Adrenal gland (tissue), 12 donors: ENCODE results near the gene SNRNP48. TPM values are rescaled to one million over a fixed set of nuclear protein-coding genes. Genes with fewer than 3 reads are reported as not detected.
A peak's percentile ranks its signal among the peaks of the same experiment; 100 is the strongest.

Experiments
- DNase-seq, 7 donors: peaks; one replicate each; pipeline ENCODE4 v3.0.0-alpha.2; 2019 to 2020
- H3K27ac ChIP-seq, 5 donors: fragments of 200-600 bp; sonication (generic) in 4 of 5; 1 replicate in 3 of 5; 2 replicates in 2 of 5; pipeline versions ENCODE4 v1.5.1 to v1.8.0; 2016 to 2020; ENCODE audit warnings: mild to moderate bottlenecking in 1 of 5
- H3K27me3 ChIP-seq: fragments of 200-600 bp; 2 replicates; pipeline ENCODE4 v1.8.0; 2021
- H3K36me3 ChIP-seq, 2 donors: fragments of 200-600 bp; replicated peaks in 1 of 2; 1 replicate in 1 of 2; 2 replicates in 1 of 2; pipeline versions ENCODE4 v1.5.1 to v1.8.0; 2018 to 2022
- H3K4me1 ChIP-seq, 2 donors: fragments of 200-600 bp; replicated peaks in 1 of 2; 1 replicate in 1 of 2; 2 replicates in 1 of 2; pipeline versions ENCODE4 v1.5.1 to v1.8.0; 2018 to 2021
- H3K4me3 ChIP-seq, 4 donors: fragments of 200-600 bp; sonication (generic) in 3 of 4; one replicate each; pipeline ENCODE4 v1.5.1; 2016 to 2018
- H3K9me3 ChIP-seq, 3 donors: fragments of 200-600 bp; sonication (generic) in 1 of 3; replicated peaks in 1 of 3; 1 replicate in 2 of 3; 2 replicates in 1 of 3; pipeline versions ENCODE4 v1.5.1 to v1.8.0; 2016 to 2021
- CTCF ChIP-seq, 6 experiments: fragments of 450-650 bp in 4 of 6; fragments of 200-600 bp in 2 of 6; sonication (generic) in 1 of 6; IDR thresholded peaks; 1 replicate in 5 of 6; 2 replicates in 1 of 6; pipeline versions ENCODE4 v1.5.1 to v1.8.0; 2016 to 2021; ENCODE audit warnings: antibody characterized with exemption in 6 of 6, mild to moderate bottlenecking in 2 of 6, moderate library complexity in 1 of 6
- POLR2A ChIP-seq, 2 donors: fragments of 450-650 bp; IDR thresholded peaks; one replicate each; pipeline ENCODE4 v1.6.1; 2017; ENCODE audit warnings: antibody characterized with exemption in 2 of 2, mild to moderate bottlenecking in 2 of 2, moderate library complexity in 1 of 2
- WGBS, 4 donors: extraction: QIAGEN DNeasy Blood & Tissue Kit in 2 of 4; methylation state at CpG; one replicate each; pipeline versions ENCODE4 v1.1.5 to v1.1.7; 2013 to 2017; 5-methylcytosine and 5-hydroxymethylcytosine counted together
- intact Hi-C, 2 donors: fragments of 100-400 bp; cut with DNase I; formaldehyde crosslinking; loops; one replicate each; pipeline versions ENCODE4 v1.14.1 to v1.15.0; 2022 to 2023
- polyA plus RNA-seq, 3 donors: library from polyadenylated mRNA; stranded (reverse); fragments of 200-250 nt in 2 of 3; fragments of 350-450 nt in 1 of 3; fragmentation: Illumina TruSeq in 1 of 3; extraction: RNeasy Lipid Tissue Mini Kit (QIAGEN cat#74804) in 1 of 3; gene quantifications; one replicate each; pipeline ENCODE4 v1.2.3, GENCODE V29; 2013 to 2014
- total RNA-seq, 9 donors: library from RNA; depleted of rRNA in 4 of 9; stranded (reverse); fragments of >200 nt in 4 of 9; fragments of 120-200 nt in 1 of 9; fragmentation: NEBNext Ultra II Directional in 1 of 9; extraction: Animal tissue kit (Norgen Biotek cat#: 25700) in 1 of 9; gene quantifications; one replicate each; pipeline versions ENCODE4 v1.1.0 to v1.2.4, GENCODE V29; 2013 to 2023
- donor health status: healthy with polysubstance abuse.
- donor health status: Bipolar disorder and iron deficiency.
- donor health status: DM: yes; HTN: yes; CAD: no.
- donor health status: DM: no; HTN: no; CAD: no.
- donor health status: DM: no; HTN: no; CAD: no.
- donor health status: DM: yes; HTN: yes; CAD: no.

The SNRNP48 gene
- total and polyA plus RNA-seq, 12 donors = 2.5 to 13.1 (median 8.9) TPM

DNA sequence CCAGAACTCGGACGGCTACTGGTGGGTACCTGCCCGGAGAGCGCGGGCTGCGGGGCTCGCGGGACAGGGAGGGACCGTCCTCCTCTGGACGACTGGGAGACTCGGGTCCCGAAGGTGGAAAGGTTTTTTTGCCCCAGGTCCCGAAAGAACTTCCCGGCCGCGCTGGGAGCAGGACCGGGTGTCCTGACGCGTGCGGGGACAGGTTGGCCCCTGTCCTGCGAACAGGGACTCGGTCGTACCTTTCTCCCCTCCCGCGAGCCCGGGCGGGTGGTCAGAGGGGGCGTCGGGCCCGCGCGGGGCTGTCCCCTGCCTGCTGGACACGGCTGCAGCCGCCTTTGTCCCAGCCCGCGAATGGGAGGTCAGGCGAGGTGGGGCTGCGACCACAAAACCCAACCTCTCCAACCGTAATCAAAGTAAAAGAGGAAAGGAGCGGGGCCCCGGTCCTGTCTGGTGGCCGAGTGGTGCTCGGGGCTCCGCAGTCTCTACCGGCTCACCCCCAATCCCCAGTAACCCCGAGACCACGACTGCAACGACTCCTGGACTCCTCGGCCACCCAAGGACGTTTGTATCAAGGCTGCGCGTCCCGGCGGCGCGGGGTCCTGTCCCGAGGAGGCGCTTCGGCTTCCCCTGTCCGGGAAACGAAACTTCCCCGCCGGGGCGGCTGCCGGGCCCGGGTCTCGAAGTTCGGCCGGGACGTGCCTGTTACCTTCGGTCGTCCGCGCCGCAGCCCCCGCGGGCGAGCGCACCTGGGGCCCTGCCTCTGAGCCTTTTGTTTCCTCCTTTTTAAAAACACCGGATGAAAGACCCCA lies 47.7 kb upstream of the SNRNP48 start:
- Histone ChIP-seq H3K4me3 (peak overlapping the region; percentile 51 to 79 (median 71)), H3K4me1 (peaks cover 0 to 21% of the 10 kb centered on the region in 2 donors), H3K36me3 (no peaks in the 10 kb centered on the region), H3K9me3 (no peaks in the 10 kb centered on the region), H3K27ac (peak overlapping the region; percentile 80 to 93 (median 88)), H3K27me3 (peaks cover 5% of the 10 kb centered on the region)
- intact Hi-C loops = no loop called here
- WGBS, 4 donors = 0 to 2% (median 1%) methylated on average over 22 to 80 of the region's 80 CpGs; no CpG with 5 or more reads in 1 of the 4 donors
- TF ChIP-seq POLR2A (IDR thresholded peaks at IDR 0.05) (no peak), CTCF (IDR thresholded peaks at IDR 0.05) (no peak)
- DNase-seq = peak in 6 of 7 donors; percentile 30 to 53 (median 46)

DNA sequence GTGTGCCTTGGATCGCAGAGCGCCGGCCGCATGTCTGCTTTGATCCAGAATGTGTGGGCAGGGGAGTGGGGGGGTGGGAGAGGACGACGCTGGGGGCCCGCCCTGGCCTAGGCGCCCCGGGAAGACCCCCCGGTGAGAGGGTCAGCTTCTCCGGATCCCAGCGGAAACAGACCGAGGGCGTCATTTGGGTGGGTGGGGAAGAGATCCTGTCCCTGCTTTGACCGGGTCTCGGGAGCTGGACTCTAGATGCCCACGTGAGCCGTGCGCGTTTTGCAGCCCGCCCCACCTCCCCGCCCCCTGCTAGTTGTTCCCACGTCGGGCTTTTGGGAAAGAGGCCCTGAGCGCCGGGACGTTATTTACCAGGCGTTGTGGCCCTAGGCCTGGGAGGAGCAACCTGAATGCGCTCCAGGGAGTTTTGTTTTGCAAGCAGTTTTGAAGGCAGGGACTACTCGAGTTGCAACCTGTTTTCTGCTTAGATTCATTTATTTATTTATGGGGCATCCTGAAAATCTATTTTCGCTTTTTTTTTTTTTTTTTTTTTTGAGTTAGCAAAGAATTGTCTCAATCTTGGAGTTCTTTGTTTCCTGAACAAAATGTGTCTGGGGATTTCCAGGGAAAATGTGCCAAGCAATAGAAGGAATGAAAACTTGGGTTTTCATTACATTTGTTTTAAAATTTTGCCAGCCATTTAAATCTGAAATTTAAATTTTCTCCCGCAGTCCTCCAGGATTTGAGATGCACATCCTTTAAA lies 46.9 kb upstream of the SNRNP48 start:
- 4 to 10% (median 7%) methylated on average over 13 to 32 of the region's 32 CpGs for whole genome bisulfite sequencing, 4 donors
- intact Hi-C loops = no loop called here
- Histone ChIP-seq H3K4me3 (peak overlapping the region in 3 of 4 donors; percentile 70 to 79 (median 72)), H3K27me3 (peaks cover 5% of the 10 kb centered on the region), H3K9me3 (no peaks in the 10 kb centered on the region), H3K36me3 (no peaks in the 10 kb centered on the region), H3K27ac (peak overlapping the region; percentile 80 to 93 (median 88)), H3K4me1 (peaks cover 0 to 21% of the 10 kb centered on the region in 2 donors)
- DNase-seq = peak; percentile 75 to 91 (median 87)
- TF ChIP-seq CTCF (IDR thresholded peaks at IDR 0.05) = no peak
- TF ChIP-seq POLR2A (IDR thresholded peaks at IDR 0.05) = peak in 1 of 2 donors; percentile 67

DNA sequence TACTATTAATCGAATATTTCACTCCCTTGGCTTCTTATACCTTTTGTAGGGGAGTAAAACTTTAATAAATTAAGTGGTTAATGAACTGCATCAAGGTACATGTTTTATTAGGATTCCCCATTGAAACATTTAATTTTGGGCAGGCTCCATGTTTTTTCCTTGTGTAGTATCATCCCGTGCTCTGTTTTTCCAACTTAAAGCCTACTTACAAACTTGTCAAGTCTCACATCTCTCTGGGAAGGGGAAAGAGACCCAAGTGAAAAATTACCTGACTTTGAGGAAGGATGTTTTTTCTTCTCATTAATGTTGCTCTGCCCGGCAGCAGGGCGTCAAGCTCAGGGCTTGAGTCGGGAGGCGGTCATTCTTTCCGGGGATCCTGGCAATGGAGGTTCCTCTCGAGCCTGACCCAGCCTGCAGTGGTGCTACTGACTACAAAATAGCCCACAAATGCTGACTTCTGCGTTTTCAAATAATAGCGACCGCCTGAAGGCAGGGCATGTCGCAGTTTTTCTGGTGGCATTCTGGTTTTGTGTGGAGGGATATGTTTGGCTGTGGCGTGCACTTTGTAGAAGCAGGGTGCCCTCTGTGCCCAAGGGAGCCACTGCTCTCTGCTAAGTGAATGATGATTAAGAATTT lies 46.1 kb upstream of the SNRNP48 start:
- peak overlapping the region in 4 of 5 donors; percentile 23 to 89 (median 72) for H3K27ac ChIP-seq
- no peaks in the 10 kb centered on the region for H3K9me3 ChIP-seq
- H3K4me3 ChIP-seq = peak overlapping the region in 1 of 4 donors; percentile 70
- DNase-seq = peak in 3 of 7 donors; percentile 23 to 26 (median 26)
- H3K4me1 ChIP-seq = peaks cover 3 to 25% of the 10 kb centered on the region in 2 donors
- peak in 1 of 2 donors; percentile 14 for TF ChIP-seq POLR2A (IDR thresholded peaks at IDR 0.05)
- no peak for TF ChIP-seq CTCF (IDR thresholded peaks at IDR 0.05)
- H3K36me3 ChIP-seq = no peaks in the 10 kb centered on the region
- WGBS, 4 donors = 41 to 54% (median 44%) methylated on average over 13 of the region's 13 CpGs
- intact Hi-C loops = no loop called here
- H3K27me3 ChIP-seq = peaks cover 5% of the 10 kb centered on the region

- intact Hi-C loops = no loop called here
- no peaks in the 10 kb centered on the region for H3K9me3 ChIP-seq
- TF ChIP-seq CTCF (IDR thresholded peaks at IDR 0.05) (no peak), POLR2A (IDR thresholded peaks at IDR 0.05) (no peak)
- H3K27ac ChIP-seq = no peak overlapping the region
- H3K36me3 ChIP-seq = no peaks in the 10 kb centered on the region
- H3K27me3 ChIP-seq = peaks cover 5% of the 10 kb centered on the region
- H3K4me3 ChIP-seq = no peak overlapping the region
- no peak for DNase-seq
- peaks cover 4 to 27% of the 10 kb centered on the region in 2 donors for H3K4me1 ChIP-seq
- WGBS, 4 donors = 73 to 87% (median 78%) methylated on average over 3 of the region's 3 CpGs
Observed at GRCh38 chr6:7544597-7544996, 45.4 kb upstream of the SNRNP48 start.
